KOPT-K1 (cell line): ENCODE results near the gene CPD.

Source experiments
- H3K27ac ChIP-seq: fragments of 200-600 bp; sonication (generic); 2 replicates; pipeline ENCODE4 v1.5.1; 2016; ENCODE audit warnings: antibody characterized with exemption, mild to moderate bottlenecking, low read depth, low read length; ENCODE audit not compliant: poor library complexity, severe bottlenecking
- H3K36me3 ChIP-seq: fragments of 200-600 bp; sonication (generic); 2 replicates; pipeline ENCODE4 v1.5.1; 2017; ENCODE audit warnings: antibody characterized with exemption, mild to moderate bottlenecking, low read length, moderate library complexity; ENCODE audit not compliant: insufficient read depth
- H3K9me3 ChIP-seq: fragments of 200-600 bp; sonication (generic); 2 replicates; pipeline ENCODE4 v1.5.1; 2017; ENCODE audit warnings: antibody characterized with exemption, low read length, mild to moderate bottlenecking; ENCODE audit not compliant: insufficient read depth, poor library complexity, severe bottlenecking

CPD gene

GRCh38 chr17:30514895-30515596, 136.3 kb downstream of the CPD start:
- H3K27ac ChIP-seq: no peak overlapping the region
- peaks cover 69% of the 10 kb centered on the region for H3K36me3 ChIP-seq
- H3K9me3 ChIP-seq: no peaks in the 10 kb centered on the region

GRCh38 chr17:30517786-30518185, 139.1 kb downstream of the CPD start:
- Histone ChIP-seq H3K9me3 (no peaks in the 10 kb centered on the region), H3K36me3 (peaks cover 79% of the 10 kb centered on the region), H3K27ac (no peak overlapping the region)

- Histone ChIP-seq H3K9me3 (no peaks in the 10 kb centered on the region), H3K36me3 (peaks cover 66% of the 10 kb centered on the region), H3K27ac (no peak overlapping the region)
These were observed 140.4 kb downstream of the CPD start for GRCh38 chr17:30519166-30519565.
